NCI-H2081 treated with DMSO at 0.1 percent for 48 hours (cell line): ENCODE data around the gene DHX8.
"Not testable (repeated sequence)": the region's sequence is repeated elsewhere in the genome, so short reads cannot be mapped to it uniquely, and the experiment has no call there.

Source experiments
- DNase-seq: peaks from one replicate; lab custom pipeline; 2025; lab: John Stamatoyannopoulos, UW

DHX8 gene

GRCh38 chr17:43483674-43484551, at the start of gene DHX8:
DHX8 (plus strand) TSS chr17:43483975; CDS start chr17:43484038, 63 bp downstream.
- peak; percentile 100 for DNase-seq

GRCh38 chr17:43434902-43435319, 48.9 kb upstream of the DHX8 start:
- DNase-seq, result no peak

GRCh38 chr17:43437756-43438155, 46.0 kb upstream of the DHX8 start:
- no peak for DNase-seq

- no peak for DNase-seq
These were observed 45.1 kb upstream of the DHX8 start for GRCh38 chr17:43438626-43439025.

GRCh38 chr17:43439041-43439440, 44.7 kb upstream of the DHX8 start:
- DNase-seq, result no peak

GRCh38 chr17:43442711-43443110, 41.1 kb upstream of the DHX8 start:
- no peak for DNase-seq

- no peak for DNase-seq
These were observed 40.4 kb upstream of the DHX8 start for GRCh38 chr17:43443381-43443780.

- no peak for DNase-seq
These were observed 39.4 kb upstream of the DHX8 start for GRCh38 chr17:43444223-43445008.

GRCh38 chr17:43445009-43445589, 38.7 kb upstream of the DHX8 start:
- DNase-seq, result no peak

- DNase-seq, result no peak
These were observed 37.0 kb upstream of the DHX8 start for GRCh38 chr17:43446773-43447172.

GRCh38 chr17:43448720-43449469, 34.9 kb upstream of the DHX8 start:
- no peak for DNase-seq

GRCh38 chr17:43449470-43450248, 34.1 kb upstream of the DHX8 start:
- no peak for DNase-seq

GRCh38 chr17:43450791-43451190, 33.0 kb upstream of the DHX8 start:
- not testable (repeated sequence) for DNase-seq

GRCh38 chr17:43451741-43452140, 32.0 kb upstream of the DHX8 start:
- not testable (repeated sequence) for DNase-seq

GRCh38 chr17:43453331-43453812, 30.4 kb upstream of the DHX8 start:
- DNase-seq, result no peak

GRCh38 chr17:43454868-43455267, 28.9 kb upstream of the DHX8 start:
- no peak for DNase-seq

GRCh38 chr17:43456029-43456428, 27.7 kb upstream of the DHX8 start:
- DNase-seq, result no peak

- DNase-seq, result no peak
These were observed 27.0 kb upstream of the DHX8 start for GRCh38 chr17:43456661-43457361.

GRCh38 chr17:43457362-43457692, 26.4 kb upstream of the DHX8 start:
- no peak for DNase-seq

GRCh38 chr17:43459878-43460277, 23.9 kb upstream of the DHX8 start:
- not testable (repeated sequence) for DNase-seq
